ENCODE data around the gene BMERB1. TPM values are rescaled to one million over a fixed set of nuclear protein-coding genes. Genes with fewer than 3 reads are reported as not detected.
"Not testable (repeated sequence)": the region's sequence is repeated elsewhere in the genome, so short reads cannot be mapped to it uniquely, and the experiment has no call there.

Gene BMERB1
- total RNA-seq, 1 donor from 2014 or later = 65.9 TPM

GRCh38 chr16:15434079-15434424 is 336 bp upstream of the BMERB1 start:
- Mint-ChIP-seq H3K27ac (ENCODE audit: unreplicated experiment) (peak overlapping the region; percentile 94), H3K9me3 (ENCODE audit: unreplicated experiment) (peaks cover 4% of the 10 kb centered on the region), H3K4me1 (ENCODE audit: low read depth, unreplicated experiment) (peaks cover 2% of the 10 kb centered on the region), H3K36me3 (ENCODE audit: unreplicated experiment) (no peaks in the 10 kb centered on the region), H3K4me3 (ENCODE audit: unreplicated experiment) (peak overlapping the region; percentile 84), H3K27me3 (ENCODE audit: unreplicated experiment) (peaks cover 10% of the 10 kb centered on the region)
- DNase-seq = no peak
- no peak for TF ChIP-seq CTCF (IDR thresholded peaks at IDR 0.05; ENCODE audit: partially characterized antibody, unreplicated experiment)

GRCh38 chr16:15435216-15435864 is 952 bp downstream of the BMERB1 start:
- Mint-ChIP-seq H3K27ac (ENCODE audit: unreplicated experiment) (peak overlapping the region; percentile 7), H3K9me3 (ENCODE audit: unreplicated experiment) (peaks cover 4% of the 10 kb centered on the region), H3K27me3 (ENCODE audit: unreplicated experiment) (peaks cover 10% of the 10 kb centered on the region), H3K4me1 (ENCODE audit: low read depth, unreplicated experiment) (peaks cover 4% of the 10 kb centered on the region), H3K4me3 (ENCODE audit: unreplicated experiment) (peak overlapping the region; percentile 90), H3K36me3 (ENCODE audit: unreplicated experiment) (no peaks in the 10 kb centered on the region)
- peak; percentile 37 for DNase-seq
- no peak for TF ChIP-seq CTCF (IDR thresholded peaks at IDR 0.05; ENCODE audit: partially characterized antibody, unreplicated experiment)

GRCh38 chr16:15439102-15439501 is 4.7 kb downstream of the BMERB1 start:
- no peak for DNase-seq
- Mint-ChIP-seq H3K36me3 (ENCODE audit: unreplicated experiment) (no peaks in the 10 kb centered on the region), H3K27me3 (ENCODE audit: unreplicated experiment) (peaks cover 5% of the 10 kb centered on the region), H3K9me3 (ENCODE audit: unreplicated experiment) (peaks cover 2% of the 10 kb centered on the region), H3K4me3 (ENCODE audit: unreplicated experiment) (no peak overlapping the region), H3K27ac (ENCODE audit: unreplicated experiment) (no peak overlapping the region), H3K4me1 (ENCODE audit: low read depth, unreplicated experiment) (peaks cover 2% of the 10 kb centered on the region)
- no peak for TF ChIP-seq CTCF (IDR thresholded peaks at IDR 0.05; ENCODE audit: partially characterized antibody, unreplicated experiment)

GRCh38 chr16:15439521-15439920 is 5.1 kb downstream of the BMERB1 start:
- Mint-ChIP-seq H3K4me3 (ENCODE audit: unreplicated experiment) (no peak overlapping the region), H3K4me1 (ENCODE audit: low read depth, unreplicated experiment) (peaks cover 2% of the 10 kb centered on the region), H3K9me3 (ENCODE audit: unreplicated experiment) (peaks cover 2% of the 10 kb centered on the region), H3K36me3 (ENCODE audit: unreplicated experiment) (no peaks in the 10 kb centered on the region), H3K27me3 (ENCODE audit: unreplicated experiment) (peaks cover 2% of the 10 kb centered on the region), H3K27ac (ENCODE audit: unreplicated experiment) (no peak overlapping the region)
- DNase-seq = no peak
- no peak for TF ChIP-seq CTCF (IDR thresholded peaks at IDR 0.05; ENCODE audit: partially characterized antibody, unreplicated experiment)

- no peaks in the 10 kb centered on the region for H3K36me3 Mint-ChIP-seq (ENCODE audit: unreplicated experiment)
- no peak for TF ChIP-seq CTCF (IDR thresholded peaks at IDR 0.05; ENCODE audit: partially characterized antibody, unreplicated experiment)
- H3K9me3 Mint-ChIP-seq (ENCODE audit: unreplicated experiment) = peaks cover 7% of the 10 kb centered on the region
- DNase-seq = no peak
- H3K27ac Mint-ChIP-seq (ENCODE audit: unreplicated experiment) = no peak overlapping the region
- no peak overlapping the region for H3K4me3 Mint-ChIP-seq (ENCODE audit: unreplicated experiment)
- H3K27me3 Mint-ChIP-seq (ENCODE audit: unreplicated experiment) = peaks cover 2% of the 10 kb centered on the region
- H3K4me1 Mint-ChIP-seq (ENCODE audit: low read depth, unreplicated experiment) = peaks cover 2% of the 10 kb centered on the region
Observed at GRCh38 chr16:15440852-15441251, 6.5 kb downstream of the BMERB1 start.

GRCh38 chr16:15442140-15442539 is 7.8 kb downstream of the BMERB1 start:
- not testable (repeated sequence) for H3K9me3 Mint-ChIP-seq (ENCODE audit: unreplicated experiment); H3K4me1 Mint-ChIP-seq (ENCODE audit: low read depth, unreplicated experiment); DNase-seq; H3K27ac Mint-ChIP-seq (ENCODE audit: unreplicated experiment); H3K27me3 Mint-ChIP-seq (ENCODE audit: unreplicated experiment); H3K36me3 Mint-ChIP-seq (ENCODE audit: unreplicated experiment); H3K4me3 Mint-ChIP-seq (ENCODE audit: unreplicated experiment)

Measured in glutamatergic neuron (in vitro differentiated cells).